Measurements from ENCODE around the gene FAT1.

Gene FAT1

DNA sequence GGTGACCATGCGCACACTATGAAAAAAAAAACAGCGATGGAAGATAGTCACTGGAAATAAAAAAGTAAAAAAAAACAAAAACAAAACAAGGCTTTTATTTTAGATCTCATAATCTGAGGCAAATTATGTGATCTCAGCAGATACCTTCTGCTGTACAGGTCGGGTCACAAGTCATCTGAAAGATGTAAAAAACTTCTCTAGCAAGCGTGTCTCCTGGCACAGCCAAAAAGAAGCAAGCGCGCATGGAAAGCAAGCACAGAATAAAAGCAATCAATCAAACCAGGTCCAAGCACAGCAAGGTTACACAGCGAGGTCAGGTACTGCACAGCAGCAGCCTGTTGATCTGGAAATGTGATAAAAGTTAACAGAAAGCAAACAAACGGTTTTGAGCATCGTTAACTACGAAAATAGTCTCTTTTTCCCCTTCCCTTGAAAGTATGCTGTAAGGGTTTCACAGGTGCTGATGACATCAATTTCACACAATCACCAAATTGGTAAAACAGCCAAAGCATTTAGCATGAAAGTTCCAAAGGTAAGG lies 89.0 kb downstream of the FAT1 start:
- H3K27ac ChIP-seq (ENCODE audit: insufficient read depth in 1 of 2, low read depth in 1 of 2, low read length in 2 of 2, poor library complexity in 1 of 2, severe bottlenecking in 2 of 2) = no peak overlapping the region
- no peaks in the 10 kb centered on the region for H3K9me3 ChIP-seq (ENCODE audit: control extremely low read depth in 1 of 5, control insufficient read depth in 4 of 5, insufficient read depth in 2 of 5, low read depth in 1 of 5, low read length in 4 of 5)
- POLR2A ChIA-PET = no interaction called here
- no peaks in the 10 kb centered on the region for H3K27me3 ChIP-seq (replicated peaks in 2 of 5; ENCODE audit: control insufficient read depth in 4 of 5, insufficient read depth in 5 of 5, low read length in 4 of 5)
- DNase-seq = no peak
- CTCF ChIA-PET = no interaction called here
- no peaks in the 10 kb centered on the region for H3K36me3 ChIP-seq (ENCODE audit: control insufficient read depth in 4 of 4, insufficient read depth in 4 of 4, low read length in 3 of 4)
- H3K4me3 ChIP-seq (ENCODE audit: control insufficient read depth in 1 of 7, extremely low read depth in 1 of 7, insufficient read depth in 4 of 7, low read depth in 2 of 7, low read length in 6 of 7) = no peak overlapping the region
- no peaks in the 10 kb centered on the region for H3K4me1 ChIP-seq (ENCODE audit: control extremely low read depth in 1 of 4, control insufficient read depth in 4 of 4, insufficient read depth in 4 of 4, low read length in 3 of 4)
- WGBS (ENCODE audit: insufficient coverage) = 88% methylated on average over 8 of the region's 10 CpGs

DNA sequence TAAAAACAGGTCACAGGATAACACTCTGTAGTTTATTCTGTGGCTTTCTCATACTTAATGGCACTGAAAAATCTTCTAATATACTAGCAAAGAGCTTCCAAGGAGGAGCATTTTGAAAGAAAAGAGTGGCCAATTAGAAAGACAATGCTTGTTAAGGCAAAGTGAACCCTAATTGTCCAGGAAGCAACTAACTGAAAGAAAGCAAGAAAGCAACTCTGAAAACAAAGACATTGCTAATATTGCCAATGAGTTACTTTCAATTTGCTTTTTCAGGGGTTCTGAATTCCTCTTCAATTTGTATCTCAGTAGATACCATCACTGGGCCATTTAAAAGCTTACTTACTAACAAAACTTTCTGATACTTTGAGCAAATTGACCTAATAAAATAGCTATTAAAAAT lies 89.8 kb downstream of the FAT1 start:
- Histone ChIP-seq H3K27me3 (replicated peaks in 2 of 5; ENCODE audit: control insufficient read depth in 4 of 5, insufficient read depth in 5 of 5, low read length in 4 of 5) (no peaks in the 10 kb centered on the region), H3K27ac (ENCODE audit: insufficient read depth in 1 of 2, low read depth in 1 of 2, low read length in 2 of 2, poor library complexity in 1 of 2, severe bottlenecking in 2 of 2) (no peak overlapping the region), H3K9me3 (ENCODE audit: control extremely low read depth in 1 of 5, control insufficient read depth in 4 of 5, insufficient read depth in 2 of 5, low read depth in 1 of 5, low read length in 4 of 5) (no peaks in the 10 kb centered on the region), H3K36me3 (ENCODE audit: control insufficient read depth in 4 of 4, insufficient read depth in 4 of 4, low read length in 3 of 4) (no peaks in the 10 kb centered on the region), H3K4me1 (ENCODE audit: control extremely low read depth in 1 of 4, control insufficient read depth in 4 of 4, insufficient read depth in 4 of 4, low read length in 3 of 4) (no peaks in the 10 kb centered on the region), H3K4me3 (ENCODE audit: control insufficient read depth in 1 of 7, extremely low read depth in 1 of 7, insufficient read depth in 4 of 7, low read depth in 2 of 7, low read length in 6 of 7) (no peak overlapping the region)
- POLR2A ChIA-PET = no interaction called here
- DNase-seq = no peak
- CTCF ChIA-PET = no interaction called here

DNA sequence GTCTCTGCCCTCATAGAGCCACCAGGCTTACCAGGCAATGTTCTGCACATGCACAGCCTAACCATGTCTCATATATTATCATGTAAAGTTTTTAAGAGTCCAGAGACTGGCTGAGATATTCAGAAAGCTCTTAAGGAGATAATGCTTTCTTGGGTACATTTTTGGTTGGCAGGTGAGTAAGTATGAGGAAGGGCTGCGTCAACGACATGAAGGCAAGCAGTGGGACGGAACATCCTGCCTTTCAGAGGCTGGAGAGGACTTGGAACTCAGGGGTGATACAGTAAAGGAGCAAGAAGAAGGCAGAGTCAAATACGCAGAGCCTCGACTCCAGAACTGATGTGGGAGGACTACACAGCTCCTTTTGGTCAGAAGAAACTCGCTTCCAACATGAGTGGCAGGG lies 93.5 kb downstream of the FAT1 start:
- 98% methylated on average over 6 of the region's 6 CpGs for WGBS (ENCODE audit: insufficient coverage)
- Histone ChIP-seq H3K4me1 (ENCODE audit: control extremely low read depth in 1 of 4, control insufficient read depth in 4 of 4, insufficient read depth in 4 of 4, low read length in 3 of 4) (peaks cover 0 to 3% (median 0%) of the 10 kb centered on the region in 4 experiments), H3K4me3 (ENCODE audit: control insufficient read depth in 1 of 7, extremely low read depth in 1 of 7, insufficient read depth in 4 of 7, low read depth in 2 of 7, low read length in 6 of 7) (no peak overlapping the region), H3K27ac (ENCODE audit: insufficient read depth in 1 of 2, low read depth in 1 of 2, low read length in 2 of 2, poor library complexity in 1 of 2, severe bottlenecking in 2 of 2) (no peak overlapping the region), H3K27me3 (replicated peaks in 2 of 5; ENCODE audit: control insufficient read depth in 4 of 5, insufficient read depth in 5 of 5, low read length in 4 of 5) (no peaks in the 10 kb centered on the region), H3K36me3 (ENCODE audit: control insufficient read depth in 4 of 4, insufficient read depth in 4 of 4, low read length in 3 of 4) (no peaks in the 10 kb centered on the region), H3K9me3 (ENCODE audit: control extremely low read depth in 1 of 5, control insufficient read depth in 4 of 5, insufficient read depth in 2 of 5, low read depth in 1 of 5, low read length in 4 of 5) (no peaks in the 10 kb centered on the region)
- POLR2A ChIA-PET = no interaction called here
- no peak for DNase-seq
- CTCF ChIA-PET = no interaction called here

DNA sequence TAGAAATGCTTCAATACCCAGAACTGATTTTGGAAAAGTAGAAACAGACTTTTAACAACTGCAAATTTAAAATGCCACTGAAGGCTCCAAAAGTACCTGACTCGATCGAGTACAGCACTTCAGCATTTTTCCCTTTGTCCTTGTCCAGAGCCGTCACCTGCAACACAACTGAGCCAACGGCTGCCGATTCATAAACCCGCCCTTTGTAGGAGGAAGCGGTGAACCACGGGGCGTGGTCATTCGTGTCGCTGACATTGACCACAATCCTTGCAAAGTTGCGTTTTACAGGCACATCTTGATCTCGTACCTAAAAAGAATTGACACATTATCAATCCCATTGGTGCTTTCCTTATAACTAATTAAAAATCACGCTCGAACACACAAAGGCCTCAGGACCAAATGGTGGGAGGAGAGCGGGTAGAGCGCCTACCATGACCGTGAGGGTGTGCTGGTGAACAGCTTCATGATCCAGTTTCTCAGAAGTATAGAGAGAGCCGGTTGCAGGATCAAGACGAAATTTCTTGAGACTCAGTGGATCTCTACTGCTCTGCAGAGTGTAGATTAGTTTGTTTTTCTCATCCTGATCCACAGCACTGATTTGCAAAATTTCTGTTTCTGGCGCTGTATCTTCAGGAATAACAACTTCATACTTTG lies 95.5 kb downstream of the FAT1 start:
- Histone ChIP-seq H3K27me3 (replicated peaks in 2 of 5; ENCODE audit: control insufficient read depth in 4 of 5, insufficient read depth in 5 of 5, low read length in 4 of 5) (no peaks in the 10 kb centered on the region), H3K36me3 (ENCODE audit: control insufficient read depth in 4 of 4, insufficient read depth in 4 of 4, low read length in 3 of 4) (no peaks in the 10 kb centered on the region), H3K9me3 (ENCODE audit: control extremely low read depth in 1 of 5, control insufficient read depth in 4 of 5, insufficient read depth in 2 of 5, low read depth in 1 of 5, low read length in 4 of 5) (no peaks in the 10 kb centered on the region), H3K4me3 (ENCODE audit: control insufficient read depth in 1 of 7, extremely low read depth in 1 of 7, insufficient read depth in 4 of 7, low read depth in 2 of 7, low read length in 6 of 7) (no peak overlapping the region), H3K27ac (ENCODE audit: insufficient read depth in 1 of 2, low read depth in 1 of 2, low read length in 2 of 2, poor library complexity in 1 of 2, severe bottlenecking in 2 of 2) (no peak overlapping the region), H3K4me1 (ENCODE audit: control extremely low read depth in 1 of 4, control insufficient read depth in 4 of 4, insufficient read depth in 4 of 4, low read length in 3 of 4) (peaks cover 0 to 3% (median 0%) of the 10 kb centered on the region in 4 experiments)
- peak in 2 of 3 donors; percentile 6 to 7 for DNase-seq
- 77% methylated on average over 18 of the region's 21 CpGs for WGBS (ENCODE audit: insufficient coverage)
- ChIA-PET CTCF (no interaction called here), POLR2A (no interaction called here)

DNA sequence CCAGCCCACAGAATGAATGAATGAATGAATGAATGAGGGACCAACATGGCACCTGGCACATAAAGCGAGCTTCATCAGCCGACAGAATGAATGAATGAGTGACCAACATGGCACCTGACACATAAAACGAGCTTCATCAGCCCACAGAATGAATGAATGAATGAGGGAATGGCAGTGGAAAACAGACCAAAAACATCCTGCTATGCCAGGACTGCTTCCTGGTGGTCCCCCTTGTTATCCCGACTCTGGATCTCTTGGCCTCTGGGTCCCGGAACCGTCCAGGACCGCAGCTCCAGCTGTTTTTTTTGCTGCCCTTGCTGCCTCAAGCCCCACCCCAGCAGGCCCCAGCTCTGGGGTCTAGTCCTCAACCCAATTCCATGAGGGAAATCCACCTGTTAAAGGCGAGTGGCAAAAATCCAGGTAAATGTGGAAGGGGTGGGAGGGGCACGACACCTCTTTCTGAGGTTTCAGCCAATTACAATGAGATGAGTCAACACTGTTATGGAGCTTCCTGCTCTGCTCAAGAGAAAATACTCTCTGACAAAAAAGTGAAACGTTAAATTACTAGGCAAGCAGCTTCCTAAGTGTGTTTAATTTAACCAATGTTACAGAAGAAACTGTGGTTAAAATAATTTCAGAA lies 96.3 kb downstream of the FAT1 start:
- 96% methylated on average over 7 of the region's 10 CpGs for WGBS (ENCODE audit: insufficient coverage)
- ChIA-PET CTCF (no interaction called here), POLR2A (no interaction called here)
- Histone ChIP-seq H3K4me1 (ENCODE audit: control extremely low read depth in 1 of 4, control insufficient read depth in 4 of 4, insufficient read depth in 4 of 4, low read length in 3 of 4) (peaks cover 0 to 3% (median 0%) of the 10 kb centered on the region in 4 experiments), H3K27me3 (replicated peaks in 2 of 5; ENCODE audit: control insufficient read depth in 4 of 5, insufficient read depth in 5 of 5, low read length in 4 of 5) (no peaks in the 10 kb centered on the region), H3K9me3 (ENCODE audit: control extremely low read depth in 1 of 5, control insufficient read depth in 4 of 5, insufficient read depth in 2 of 5, low read depth in 1 of 5, low read length in 4 of 5) (no peaks in the 10 kb centered on the region), H3K4me3 (ENCODE audit: control insufficient read depth in 1 of 7, extremely low read depth in 1 of 7, insufficient read depth in 4 of 7, low read depth in 2 of 7, low read length in 6 of 7) (no peak overlapping the region), H3K36me3 (ENCODE audit: control insufficient read depth in 4 of 4, insufficient read depth in 4 of 4, low read length in 3 of 4) (no peaks in the 10 kb centered on the region), H3K27ac (ENCODE audit: insufficient read depth in 1 of 2, low read depth in 1 of 2, low read length in 2 of 2, poor library complexity in 1 of 2, severe bottlenecking in 2 of 2) (no peak overlapping the region)
- DNase-seq = no peak

DNA sequence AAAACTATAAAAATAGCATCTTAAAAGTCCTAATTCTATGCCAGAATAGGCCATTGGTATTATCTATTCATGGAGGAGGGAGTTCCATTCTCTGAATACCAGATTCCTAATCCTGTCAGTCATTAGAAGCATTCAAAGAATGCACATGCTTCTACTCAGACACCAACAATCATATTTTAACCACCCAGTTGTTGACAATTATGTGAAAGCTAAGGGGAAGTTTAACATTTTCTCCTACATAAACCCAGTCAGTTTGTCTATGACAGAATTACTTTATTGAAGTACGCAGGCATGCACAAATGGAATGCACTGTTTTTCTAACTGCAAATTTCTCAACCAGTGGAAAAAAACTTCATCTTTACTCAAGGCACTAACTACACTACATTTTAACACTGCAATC lies 98.7 kb downstream of the FAT1 start:
- 100% methylated on average over 1 of the region's 1 CpG for WGBS (ENCODE audit: insufficient coverage)
- no peaks in the 10 kb centered on the region for H3K36me3 ChIP-seq (ENCODE audit: control insufficient read depth in 4 of 4, insufficient read depth in 4 of 4, low read length in 3 of 4)
- no peak overlapping the region for H3K27ac ChIP-seq (ENCODE audit: insufficient read depth in 1 of 2, low read depth in 1 of 2, low read length in 2 of 2, poor library complexity in 1 of 2, severe bottlenecking in 2 of 2)
- H3K9me3 ChIP-seq (ENCODE audit: control extremely low read depth in 1 of 5, control insufficient read depth in 4 of 5, insufficient read depth in 2 of 5, low read depth in 1 of 5, low read length in 4 of 5) = no peaks in the 10 kb centered on the region
- H3K4me1 ChIP-seq (ENCODE audit: control extremely low read depth in 1 of 4, control insufficient read depth in 4 of 4, insufficient read depth in 4 of 4, low read length in 3 of 4) = peaks cover 0 to 3% (median 0%) of the 10 kb centered on the region in 4 experiments
- ChIA-PET CTCF (no interaction called here), POLR2A (no interaction called here)
- H3K4me3 ChIP-seq (ENCODE audit: control insufficient read depth in 1 of 7, extremely low read depth in 1 of 7, insufficient read depth in 4 of 7, low read depth in 2 of 7, low read length in 6 of 7) = no peak overlapping the region
- no peak for DNase-seq
- no peaks in the 10 kb centered on the region for H3K27me3 ChIP-seq (replicated peaks in 2 of 5; ENCODE audit: control insufficient read depth in 4 of 5, insufficient read depth in 5 of 5, low read length in 4 of 5)

DNA sequence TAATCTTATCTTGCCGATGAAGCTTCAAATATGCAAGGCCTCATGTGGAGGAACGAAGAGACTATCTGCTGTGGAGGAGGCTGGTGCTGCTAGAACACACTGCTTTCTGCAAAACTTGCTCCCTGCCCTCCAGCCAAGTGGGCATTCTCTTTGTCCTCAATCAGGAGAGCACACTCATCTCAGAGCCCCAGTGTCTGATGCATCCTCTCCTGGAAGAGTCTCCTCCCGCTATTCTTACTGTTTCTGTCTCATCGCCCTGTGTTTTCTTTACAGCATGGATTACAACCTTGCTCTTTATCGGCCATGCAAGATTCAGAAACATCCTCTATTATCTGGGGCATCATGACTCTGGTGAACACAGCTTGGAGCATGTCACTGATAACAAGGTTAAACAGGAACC lies 100.1 kb downstream of the FAT1 start:
- POLR2A ChIA-PET = interaction anchor here (0.7 kb wide), 1 partner anchor 1003 kb away, joined by 3 read pairs; no protein-coding TSS in a partner anchor
- Histone ChIP-seq H3K27ac (ENCODE audit: insufficient read depth in 1 of 2, low read depth in 1 of 2, low read length in 2 of 2, poor library complexity in 1 of 2, severe bottlenecking in 2 of 2) (no peak overlapping the region), H3K9me3 (ENCODE audit: control extremely low read depth in 1 of 5, control insufficient read depth in 4 of 5, insufficient read depth in 2 of 5, low read depth in 1 of 5, low read length in 4 of 5) (no peaks in the 10 kb centered on the region), H3K4me3 (ENCODE audit: control insufficient read depth in 1 of 7, extremely low read depth in 1 of 7, insufficient read depth in 4 of 7, low read depth in 2 of 7, low read length in 6 of 7) (no peak overlapping the region), H3K27me3 (replicated peaks in 2 of 5; ENCODE audit: control insufficient read depth in 4 of 5, insufficient read depth in 5 of 5, low read length in 4 of 5) (no peaks in the 10 kb centered on the region), H3K36me3 (ENCODE audit: control insufficient read depth in 4 of 4, insufficient read depth in 4 of 4, low read length in 3 of 4) (no peaks in the 10 kb centered on the region), H3K4me1 (ENCODE audit: control extremely low read depth in 1 of 4, control insufficient read depth in 4 of 4, insufficient read depth in 4 of 4, low read length in 3 of 4) (peaks cover 0 to 3% (median 0%) of the 10 kb centered on the region in 4 experiments)
- 100% methylated on average over 5 of the region's 5 CpGs for WGBS (ENCODE audit: insufficient coverage)
- CTCF ChIA-PET = no interaction called here
- no peak for DNase-seq
